HG02571 (cell line): ENCODE measurements around the gene ZC3HAV1.
A peak's percentile ranks its signal among the peaks of the same experiment; 100 is the strongest.
"Not testable (repeated sequence)": the region's sequence is repeated elsewhere in the genome, so short reads cannot be mapped to it uniquely, and the experiment has no call there.

Experiments
- ATAC-seq: cut with Tn5 transposase; IDR thresholded peaks from one replicate; pipeline ENCODE4 v1.9.1; 2021; ENCODE audit warnings: mild to moderate bottlenecking, moderate library complexity; ENCODE audit not compliant: unreplicated experiment

ZC3HAV1 gene

GRCh38 chr7:139109188-139109982 is at the start of gene ZC3HAV1:
Gene ZC3HAV1, minus strand, starts transcription at chr7:139109720. Its CDS starts 389 bp downstream, at chr7:139109331.
- ATAC-seq: peak; percentile 71

DNA sequence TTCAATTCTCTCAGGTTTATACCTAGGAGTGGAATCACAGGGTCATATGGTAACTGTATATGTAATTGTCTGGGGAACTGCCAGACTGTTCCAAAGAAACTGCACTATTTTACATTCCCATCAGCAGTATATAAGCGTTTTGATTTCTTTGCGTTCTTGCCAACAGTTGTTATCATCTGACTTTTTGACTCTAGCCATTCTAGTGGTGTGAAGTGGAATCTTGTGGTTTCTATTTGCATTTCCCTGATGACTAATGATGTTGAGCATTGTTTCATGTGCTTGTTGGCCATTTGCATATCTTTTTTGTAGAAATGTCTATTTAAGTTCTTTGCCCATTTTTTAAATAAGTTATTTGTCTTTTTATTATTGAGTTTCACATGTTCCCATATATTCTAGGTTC is 44.3 kb upstream of the ZC3HAV1 start:
- no peak for ATAC-seq

DNA sequence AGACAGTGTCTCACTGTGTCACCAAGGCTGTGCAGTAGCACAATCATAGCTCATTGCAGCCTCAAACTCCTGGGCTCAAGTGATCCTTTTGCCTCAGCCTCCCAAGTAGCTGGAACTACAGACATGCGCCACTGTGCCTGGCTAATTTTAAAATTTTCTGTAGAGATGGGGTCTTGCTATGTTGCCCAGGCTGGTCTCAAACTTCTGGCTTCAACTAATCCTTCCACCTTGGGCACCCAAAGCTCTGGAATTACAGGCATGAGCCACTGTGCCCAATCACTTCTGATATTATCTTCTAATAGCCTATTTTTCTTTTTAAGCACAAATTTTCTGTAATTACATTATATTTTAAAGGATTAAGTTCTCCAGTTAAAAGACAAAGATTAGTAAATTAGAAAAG is 42.6 kb upstream of the ZC3HAV1 start:
- no peak for ATAC-seq

GRCh38 chr7:139139150-139139549 is 29.6 kb upstream of the ZC3HAV1 start:
- ATAC-seq: no peak

GRCh38 chr7:139133335-139134139 is 24.0 kb upstream of the ZC3HAV1 start:
- ATAC-seq: peak; percentile 97

DNA sequence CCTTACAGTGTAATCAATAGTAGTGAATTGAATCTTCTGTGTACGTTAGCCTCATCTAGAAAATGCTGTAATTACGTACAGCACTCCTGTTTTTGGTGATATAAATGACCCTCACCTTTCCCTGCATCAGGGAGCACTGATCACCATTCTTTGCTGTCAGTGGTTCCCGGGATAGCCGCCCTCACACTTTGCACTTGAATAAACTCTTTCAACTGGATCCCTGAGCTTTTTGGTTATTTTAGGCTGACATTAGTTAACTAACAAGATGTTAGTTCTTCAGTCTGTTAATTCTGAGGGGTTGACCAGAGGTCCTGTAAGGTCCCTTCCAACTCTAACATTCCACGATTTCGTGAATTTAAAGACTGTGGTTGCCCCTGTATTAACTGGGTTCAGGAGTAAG is 23.4 kb upstream of the ZC3HAV1 start:
- ATAC-seq: no peak

DNA sequence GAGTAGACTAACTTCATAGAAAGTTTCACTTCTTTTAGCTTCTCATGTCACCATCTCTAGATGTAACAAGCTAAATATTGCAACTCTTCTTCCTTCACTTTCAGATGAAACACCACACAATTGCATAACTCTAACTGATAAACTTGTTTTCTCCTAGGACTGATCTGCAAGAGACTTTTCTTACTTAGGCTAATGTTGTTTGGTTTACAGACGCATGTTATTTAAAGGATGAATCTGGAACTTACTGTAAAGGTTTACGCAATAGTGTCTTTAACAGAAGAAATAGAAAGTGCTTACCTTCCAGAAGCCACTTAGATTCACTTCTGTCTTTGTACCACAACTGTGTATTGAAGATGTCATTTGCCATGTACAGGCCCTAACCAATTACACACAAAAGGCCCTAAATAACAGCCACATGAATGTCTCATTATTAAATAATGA is 22.1 kb upstream of the ZC3HAV1 start:
- no peak for ATAC-seq

- not testable (repeated sequence) for ATAC-seq
These were observed 20.3 kb upstream of the ZC3HAV1 start for GRCh38 chr7:139129814-139130213.

DNA sequence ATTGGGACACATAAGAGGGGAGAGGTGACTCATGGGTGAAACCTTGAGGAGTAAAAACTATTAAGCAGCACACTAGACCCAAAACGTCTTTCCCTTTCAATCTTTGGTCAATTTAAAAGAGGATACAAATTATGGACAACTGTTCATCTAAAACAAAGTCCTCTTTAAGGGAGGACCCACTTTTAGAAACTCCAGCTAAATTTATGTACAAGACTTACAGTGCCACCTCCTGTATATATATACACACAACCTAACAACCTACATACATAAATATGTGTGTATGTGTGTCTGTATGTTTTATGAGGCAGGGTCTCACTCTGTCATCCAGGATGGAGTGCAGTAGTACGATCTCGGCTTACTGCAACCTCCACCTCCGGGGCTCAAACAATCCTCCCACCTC is 18.1 kb upstream of the ZC3HAV1 start:
- no peak for ATAC-seq

GRCh38 chr7:139125657-139126056 is 16.1 kb upstream of the ZC3HAV1 start:
- no peak for ATAC-seq

DNA sequence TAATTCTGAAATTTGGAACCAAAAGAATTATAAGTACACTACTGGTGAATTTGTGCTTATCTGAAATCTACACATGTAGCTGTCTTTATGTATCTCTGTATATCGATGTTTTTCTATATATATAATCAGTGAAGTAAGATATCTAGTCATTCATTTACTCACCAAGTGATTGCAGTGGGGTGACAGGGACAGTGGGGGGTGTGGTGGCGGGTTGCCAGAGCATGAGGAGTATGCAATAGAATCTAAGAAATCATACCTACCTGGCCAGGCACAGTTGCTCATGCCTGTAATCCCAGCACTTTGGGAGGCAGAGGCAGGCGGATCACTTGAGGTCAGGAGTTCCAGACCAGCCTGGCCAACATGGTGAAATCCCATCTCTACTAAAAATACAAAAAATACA is 15.5 kb upstream of the ZC3HAV1 start:
- not testable (repeated sequence) for ATAC-seq

GRCh38 chr7:139124084-139124914 is 14.8 kb upstream of the ZC3HAV1 start:
- peak; percentile 78 for ATAC-seq

- ATAC-seq: no peak
These were observed 9.9 kb upstream of the ZC3HAV1 start for GRCh38 chr7:139119486-139119849.

DNA sequence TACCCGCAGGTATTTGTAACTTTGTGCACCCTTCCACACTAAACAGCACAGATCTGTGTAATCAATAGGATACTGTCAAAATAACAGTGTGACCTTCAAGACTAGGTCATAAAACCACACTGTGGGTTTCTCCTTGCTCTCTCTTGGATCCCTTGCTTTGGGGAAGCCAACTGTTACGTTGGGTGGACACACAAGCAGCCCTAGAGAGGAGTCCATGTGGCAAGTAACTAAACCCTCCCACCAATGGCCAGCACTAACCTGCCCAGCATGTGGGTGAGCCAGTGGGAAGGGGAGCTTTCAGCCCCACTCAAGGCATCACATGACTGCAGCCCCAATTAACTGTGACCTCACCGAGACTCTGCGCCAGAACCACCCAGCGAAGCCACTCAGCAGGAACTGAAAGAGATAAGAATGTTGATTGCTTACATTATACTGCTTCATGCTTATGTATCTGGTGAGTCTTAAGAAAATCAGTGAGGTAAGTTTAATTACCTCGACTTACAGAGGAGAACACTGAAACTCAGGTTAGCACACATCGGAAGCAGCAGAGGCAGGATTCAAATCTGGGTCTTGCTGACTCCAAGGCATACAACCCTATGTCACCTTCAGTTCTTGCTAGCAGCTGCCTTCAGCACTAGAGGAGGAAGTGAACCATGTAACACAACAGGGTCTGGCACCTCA is 9.4 kb upstream of the ZC3HAV1 start:
- ATAC-seq: peak; percentile 61

DNA sequence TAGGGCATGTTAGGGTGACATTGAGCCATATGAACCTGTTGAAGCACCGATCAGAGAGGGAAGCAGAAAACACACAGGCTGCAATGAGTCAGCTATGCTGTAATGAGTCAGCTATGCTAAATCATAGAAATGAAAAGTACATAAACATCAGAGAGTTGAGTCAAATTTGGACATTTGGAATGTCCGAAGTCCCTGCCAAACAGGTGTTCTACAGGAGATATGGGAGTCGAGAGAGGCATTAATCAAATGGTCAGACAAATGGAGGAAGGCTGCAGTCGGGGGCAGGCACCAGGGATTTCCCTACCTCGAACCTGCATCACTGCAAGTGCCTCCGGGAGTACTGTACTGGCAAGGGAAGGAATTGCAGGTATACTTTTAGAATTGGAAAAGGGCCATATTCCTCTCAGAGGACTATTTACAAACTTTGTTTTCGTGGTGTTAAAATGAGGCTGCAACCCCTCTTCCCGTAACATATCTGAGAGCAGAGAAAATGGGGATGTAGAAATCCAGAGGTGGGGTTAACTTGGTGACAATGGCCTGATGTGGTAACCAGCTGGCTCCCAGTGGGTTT is 8.8 kb upstream of the ZC3HAV1 start:
- peak; percentile 67 for ATAC-seq

GRCh38 chr7:139117599-139118233 is 8.2 kb upstream of the ZC3HAV1 start:
- ATAC-seq: no peak

- no peak for ATAC-seq
These were observed 7.5 kb upstream of the ZC3HAV1 start for GRCh38 chr7:139116999-139117398.

GRCh38 chr7:139115104-139115503 is 5.6 kb upstream of the ZC3HAV1 start:
- no peak for ATAC-seq

GRCh38 chr7:139114585-139114984 is 5.1 kb upstream of the ZC3HAV1 start:
- ATAC-seq: no peak

- ATAC-seq: no peak
These were observed 4.5 kb upstream of the ZC3HAV1 start for GRCh38 chr7:139114018-139114417.
